GM18508 (cell line): ENCODE data around the gene KCNIP2.
A peak's percentile ranks its signal among the peaks of the same experiment; 100 is the strongest.
"Not testable (repeated sequence)": the region's sequence is repeated elsewhere in the genome, so short reads cannot be mapped to it uniquely, and the experiment has no call there.

Experiments used
- ATAC-seq: cut with Tn5 transposase; IDR thresholded peaks from one replicate; pipeline ENCODE4 v1.9.1; 2021; ENCODE audit warnings: moderate number of reproducible peaks; ENCODE audit not compliant: insufficient read depth, unreplicated experiment

The KCNIP2 gene

DNA sequence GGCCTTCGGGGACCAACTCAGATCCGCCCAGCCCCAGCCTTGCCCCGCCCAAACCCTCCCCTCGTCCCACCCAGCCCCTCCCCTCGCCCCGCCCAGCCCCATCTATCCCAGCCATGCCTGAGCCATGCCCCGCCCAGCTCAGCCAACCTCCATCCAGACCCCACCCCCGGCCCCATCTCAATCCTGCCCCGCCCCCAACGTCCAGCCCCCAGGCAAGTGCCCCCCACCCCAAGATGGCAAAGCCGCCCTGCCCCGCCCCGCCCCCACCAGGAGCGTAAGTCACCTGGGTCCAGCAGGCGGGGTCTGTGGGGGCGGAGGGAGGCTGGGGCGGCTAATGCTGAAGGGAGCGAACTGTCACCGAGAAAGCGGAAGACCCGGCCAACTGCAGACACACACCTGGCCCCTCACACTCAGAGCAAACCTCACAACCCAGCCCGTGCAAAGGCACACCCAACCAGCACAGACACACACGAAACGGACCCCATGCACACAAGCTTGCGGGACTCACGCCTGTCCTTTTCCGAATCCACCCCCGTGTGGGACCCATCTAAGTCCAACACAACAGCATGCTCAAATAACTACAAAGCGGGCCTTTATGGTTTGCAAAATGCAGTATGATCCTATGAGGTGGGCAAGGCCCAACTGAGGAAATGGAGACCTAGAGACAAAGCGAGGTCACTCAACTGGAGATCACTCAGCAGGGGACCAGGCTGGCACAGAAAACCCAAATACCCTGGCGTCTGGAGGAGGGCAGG lies 13.9 kb downstream of the KCNIP2 start:
- ATAC-seq, result no peak

DNA sequence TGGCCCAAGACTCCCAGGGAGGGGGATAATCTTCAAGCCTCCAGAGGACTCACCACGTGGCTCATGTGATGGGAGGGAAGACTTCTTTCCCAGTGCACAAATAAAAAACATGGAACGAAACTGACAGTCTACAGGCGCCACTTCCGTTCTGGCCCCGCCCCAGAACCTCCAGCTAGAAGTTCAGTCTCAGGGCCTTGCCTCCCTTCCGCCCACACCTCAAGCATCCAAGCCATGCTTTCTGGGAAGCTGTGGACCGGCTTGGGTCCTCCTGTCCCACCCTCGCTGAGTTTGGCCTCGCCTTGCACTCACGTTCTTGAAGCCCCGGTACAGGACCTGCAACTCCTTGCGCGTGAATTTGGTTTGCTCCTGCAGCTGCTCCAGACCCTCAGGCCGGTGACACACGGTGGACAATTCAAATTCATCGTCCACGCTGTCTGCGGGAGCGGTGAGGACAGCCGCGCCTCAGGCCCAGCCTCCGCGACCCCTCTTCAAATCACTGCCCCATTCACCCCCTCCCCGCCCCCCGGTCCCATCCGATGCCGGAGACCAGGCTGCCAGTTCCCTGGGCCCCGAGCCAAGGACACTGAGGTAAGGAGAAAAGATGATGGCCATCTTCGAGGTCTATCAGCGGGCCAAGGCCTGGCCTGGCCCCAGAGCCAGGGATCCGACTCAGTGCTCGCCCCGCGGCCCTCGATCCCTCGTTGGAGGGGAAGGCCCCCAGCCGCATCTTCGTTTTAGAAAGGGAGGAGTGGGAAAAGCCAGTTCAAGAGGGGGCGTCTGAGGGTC lies 14.6 kb downstream of the KCNIP2 start:
- ATAC-seq, result no peak

DNA sequence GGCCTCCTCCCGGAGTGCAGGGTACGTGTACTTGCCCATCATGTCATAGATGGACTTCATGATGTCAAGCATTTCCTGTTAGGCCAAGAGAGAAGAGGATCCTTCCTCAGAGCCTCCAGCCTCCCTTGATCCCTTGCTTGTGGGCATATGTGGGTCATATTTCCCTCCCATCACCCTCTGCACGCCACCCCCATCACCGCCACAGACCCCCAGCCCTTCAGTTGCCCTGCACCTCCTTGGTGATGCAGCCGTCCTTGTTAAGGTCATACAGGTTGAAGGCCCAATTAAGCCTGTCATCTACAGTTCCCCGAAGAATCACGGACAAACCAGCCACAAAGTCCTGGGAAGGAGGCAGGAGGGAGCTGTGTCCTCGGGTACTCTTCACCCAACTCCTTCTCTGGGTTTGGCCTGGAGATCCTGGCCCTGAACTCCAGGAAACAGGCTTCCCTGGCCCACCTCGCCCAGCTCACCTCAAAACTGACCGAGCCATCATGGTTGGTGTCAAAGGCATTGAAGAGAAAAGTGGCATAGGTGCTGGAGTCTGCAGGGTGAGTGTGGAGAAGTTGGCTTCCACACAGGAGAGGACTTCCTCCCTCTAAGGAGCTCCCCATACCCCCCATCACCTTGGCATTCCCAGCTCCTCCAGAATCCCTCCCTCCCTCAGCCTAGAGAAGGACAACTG lies 15.5 kb downstream of the KCNIP2 start:
- ATAC-seq, result no peak

DNA sequence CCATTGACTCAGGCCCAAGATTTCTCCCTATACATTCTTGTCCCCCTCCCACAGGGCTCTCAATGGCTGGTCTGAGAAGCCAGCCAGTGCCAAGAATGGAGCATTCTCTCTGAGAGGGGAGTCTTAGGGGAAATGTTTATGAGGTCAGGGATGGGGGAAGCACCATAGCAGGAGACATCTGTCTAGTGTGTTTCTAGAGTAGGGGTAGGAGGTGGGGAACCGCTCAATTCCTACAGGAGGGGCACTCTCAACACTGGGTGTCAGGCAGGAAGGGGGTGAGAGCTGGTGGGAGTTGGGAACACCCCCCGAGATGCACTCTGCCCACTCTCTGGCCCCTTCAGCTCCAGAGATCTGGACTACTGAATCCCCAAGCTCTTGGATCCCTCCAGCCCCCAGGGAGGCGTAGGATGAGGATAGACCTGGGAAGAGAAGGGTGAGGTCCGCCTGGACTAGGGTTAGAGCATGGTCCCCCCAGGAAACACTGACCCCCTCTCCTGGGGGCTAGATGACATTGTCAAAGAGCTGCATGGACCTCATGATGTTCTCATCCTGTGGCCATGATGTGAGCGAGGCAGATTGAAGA lies 16.7 kb downstream of the KCNIP2 start:
- no peak for ATAC-seq

DNA sequence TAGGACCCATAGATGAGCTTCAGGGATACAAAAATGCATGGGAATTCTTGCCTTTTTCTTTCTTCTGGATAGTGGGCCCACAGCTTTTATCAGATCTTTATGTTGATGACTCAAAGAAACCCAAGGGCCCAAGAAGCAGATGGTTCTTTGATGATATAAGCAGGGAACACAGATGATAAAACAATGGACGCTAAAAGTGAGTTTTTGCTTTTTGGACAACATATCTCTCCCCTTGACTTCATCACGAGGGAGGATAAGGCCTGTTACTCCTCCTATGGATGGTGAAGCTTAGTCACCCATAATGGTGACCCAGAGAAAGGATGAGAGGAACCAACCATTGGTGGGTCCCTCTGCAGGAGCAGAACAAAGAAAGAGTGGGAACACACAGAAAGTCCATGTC lies 18.9 kb downstream of the KCNIP2 start:
- ATAC-seq, result no peak

DNA sequence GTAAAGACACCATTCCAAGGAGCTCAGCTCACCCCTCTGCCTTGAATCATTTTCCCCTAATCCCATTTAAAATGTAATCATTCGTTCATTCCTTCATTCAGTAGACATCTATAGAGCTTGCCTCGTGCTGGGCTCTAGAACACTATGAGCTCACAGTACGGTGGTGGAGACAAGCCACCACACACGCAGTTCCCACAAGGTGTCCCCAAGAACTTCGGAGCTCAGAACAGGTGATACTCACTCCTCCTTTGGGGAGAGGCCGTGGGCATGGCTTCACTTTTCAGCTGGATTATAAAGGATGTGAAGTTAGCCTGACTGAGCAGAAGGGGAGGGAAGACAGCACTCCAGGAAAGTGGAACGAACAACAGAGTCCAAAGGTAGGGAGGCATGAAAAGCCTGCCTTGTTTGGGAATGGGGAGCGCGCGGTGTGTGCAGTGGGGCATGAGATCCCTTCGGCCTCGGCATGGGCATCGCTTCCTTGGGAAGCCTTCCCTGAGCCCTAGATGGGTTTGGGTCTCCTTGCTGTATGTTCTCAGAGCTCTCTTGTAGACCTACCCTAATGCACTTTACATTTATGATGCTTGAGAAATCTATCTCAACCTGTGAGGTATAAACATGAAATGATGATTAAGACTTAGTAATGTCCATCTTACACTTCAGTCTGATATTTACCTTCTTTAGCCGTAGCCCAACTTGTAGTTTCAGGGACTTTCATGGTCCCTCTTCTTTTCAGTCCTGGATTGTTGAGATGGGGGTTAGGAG lies 24.5 kb downstream of the KCNIP2 start:
- ATAC-seq, result peak; percentile 2

DNA sequence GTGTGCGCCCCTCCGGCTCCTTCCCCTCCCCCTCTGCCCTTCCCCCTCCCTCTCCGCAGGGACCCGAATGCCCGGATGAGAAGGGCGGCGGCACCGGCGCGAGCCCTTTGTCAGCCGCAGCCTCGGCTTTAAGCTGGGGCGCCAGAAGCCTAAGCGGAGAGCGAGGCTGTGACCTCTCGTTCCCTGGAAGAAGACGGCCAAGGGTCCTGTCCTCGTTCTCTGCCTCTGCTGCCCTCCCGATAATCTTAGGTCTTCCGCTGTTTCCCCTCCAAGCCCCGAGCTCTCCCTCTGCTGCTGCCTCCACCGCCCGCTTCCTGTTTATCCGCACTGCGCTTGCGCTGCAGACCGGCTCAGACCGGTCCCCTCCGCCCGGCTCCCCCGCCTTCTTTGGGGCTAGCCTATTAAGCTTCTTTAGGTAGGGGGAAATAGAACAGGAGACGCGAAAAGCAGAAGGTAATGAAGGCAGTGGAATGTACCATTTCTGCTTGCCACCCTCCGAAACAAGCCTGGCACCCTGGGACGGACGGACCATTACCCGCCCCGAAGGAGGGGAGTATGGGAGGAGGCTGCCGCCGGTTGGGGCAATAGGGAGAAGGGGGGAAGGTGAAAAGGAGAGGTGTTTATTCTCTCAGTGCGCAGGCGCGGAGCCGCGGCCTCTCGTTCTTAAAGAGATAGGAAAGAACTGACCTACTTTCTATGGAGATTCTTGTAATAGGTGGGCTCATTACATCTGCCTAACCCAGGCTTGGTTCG lies 25.3 kb downstream of the KCNIP2 start, which contains the start of gene OGA:
Gene OGA, minus strand, starts transcription at position 326 of the 753 bp plus-strand sequence. CDS start 422 bp downstream, outside the sequence.
- ATAC-seq, result peak; percentile 76

DNA sequence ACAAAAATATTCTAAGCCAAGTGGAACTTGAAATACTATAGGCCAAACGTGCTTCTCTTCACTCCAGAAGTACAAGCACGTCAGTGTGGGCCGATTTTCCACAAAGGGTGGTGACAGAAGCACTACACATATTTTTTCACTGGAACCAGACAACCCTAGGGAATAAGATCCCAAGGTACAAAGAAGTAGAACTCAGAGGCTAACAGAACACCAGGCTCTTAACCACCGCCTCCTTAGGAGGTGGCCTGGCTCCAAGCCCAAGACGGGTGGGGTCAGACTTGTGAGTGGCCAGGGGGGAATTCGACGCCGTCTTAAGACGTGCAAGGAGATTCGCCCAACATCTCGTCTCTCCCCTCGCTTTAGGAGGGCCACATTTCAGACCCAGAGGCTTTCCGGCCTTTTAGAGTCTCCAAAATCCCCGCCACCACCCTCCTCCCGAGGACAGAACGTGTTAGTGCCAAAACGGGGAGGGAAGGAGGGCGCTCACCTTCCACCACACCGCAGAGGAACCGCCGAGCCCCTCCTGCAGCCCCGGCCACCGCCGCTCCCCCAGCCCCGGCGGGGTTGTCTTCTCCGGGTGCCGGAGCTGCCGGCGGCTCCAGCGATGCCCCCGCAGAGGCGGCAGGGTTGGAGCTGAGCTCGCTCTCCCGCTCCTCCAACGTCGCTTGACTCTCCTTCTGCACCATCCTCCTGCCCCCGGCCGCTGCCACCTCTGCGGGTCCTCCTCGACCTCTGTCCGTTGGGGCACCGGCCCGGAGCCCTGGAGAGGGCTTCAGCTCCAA lies 26.1 kb downstream of the KCNIP2 start:
- no peak for ATAC-seq

DNA sequence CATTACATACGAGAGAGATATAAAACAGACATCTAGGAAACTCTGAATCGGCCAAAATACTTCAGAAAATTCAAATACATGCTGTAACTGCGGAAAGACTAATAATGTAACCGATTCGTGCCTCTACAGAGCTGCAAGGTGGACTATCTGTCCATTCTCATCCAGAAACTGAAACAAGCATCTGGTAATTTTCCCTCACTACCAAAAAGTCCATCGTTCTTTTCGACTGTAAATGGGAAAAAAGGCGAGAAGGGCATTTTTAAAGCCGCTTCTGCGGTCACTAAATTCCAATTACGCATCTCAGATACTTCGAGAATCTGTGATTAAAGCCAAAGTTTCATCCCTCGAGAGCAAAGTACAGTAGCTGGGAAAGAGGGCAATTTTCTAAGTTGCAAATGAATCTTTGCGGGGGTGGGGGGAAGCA lies 26.7 kb downstream of the KCNIP2 start:
- no peak for ATAC-seq

DNA sequence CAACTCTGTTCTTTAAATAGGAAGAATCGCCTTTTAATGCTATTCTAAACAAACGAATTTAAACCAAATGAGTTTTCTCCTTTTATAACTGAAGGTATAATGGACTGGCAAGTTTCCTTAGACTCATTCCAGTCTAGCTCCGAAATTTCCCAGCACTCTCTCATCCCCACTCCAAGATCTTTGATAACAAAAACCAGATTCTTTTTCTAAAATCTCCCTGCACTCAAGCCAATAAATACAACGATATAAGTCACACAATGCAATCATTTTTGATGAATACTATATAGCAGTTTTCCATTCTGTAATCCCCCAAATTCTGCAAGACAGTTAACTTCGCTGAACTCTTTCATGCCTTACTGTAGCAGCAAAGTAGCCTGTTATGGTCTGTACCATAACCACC lies 27.2 kb downstream of the KCNIP2 start:
- no peak for ATAC-seq

DNA sequence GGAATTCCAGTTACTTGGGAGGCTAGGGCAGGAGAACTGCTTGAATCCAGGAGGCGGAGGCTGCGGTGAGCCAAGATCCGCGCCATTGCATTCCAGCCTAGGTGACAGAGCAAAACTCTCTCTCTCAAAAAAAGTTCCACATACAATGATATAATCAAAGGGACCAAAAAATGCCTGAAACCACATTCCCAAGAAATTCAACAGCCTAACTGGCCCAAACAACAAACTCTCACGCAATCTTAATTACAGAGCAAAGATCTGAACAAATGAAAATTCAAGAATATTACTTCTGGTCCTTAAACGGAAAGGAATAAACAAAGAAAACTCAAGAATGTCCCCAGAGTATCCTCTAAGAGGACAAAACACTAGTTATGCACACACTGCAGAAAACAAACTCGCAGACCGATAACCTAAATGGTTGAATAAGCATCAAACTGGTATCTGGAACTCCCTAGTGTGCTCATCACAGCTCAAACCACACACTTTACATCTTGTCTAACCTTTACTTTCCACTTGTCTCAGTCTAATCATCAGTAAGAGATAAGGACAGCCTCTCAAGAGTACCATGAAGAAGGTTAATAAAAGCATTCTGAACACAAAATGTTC lies 29.0 kb downstream of the KCNIP2 start:
- no peak for ATAC-seq

DNA sequence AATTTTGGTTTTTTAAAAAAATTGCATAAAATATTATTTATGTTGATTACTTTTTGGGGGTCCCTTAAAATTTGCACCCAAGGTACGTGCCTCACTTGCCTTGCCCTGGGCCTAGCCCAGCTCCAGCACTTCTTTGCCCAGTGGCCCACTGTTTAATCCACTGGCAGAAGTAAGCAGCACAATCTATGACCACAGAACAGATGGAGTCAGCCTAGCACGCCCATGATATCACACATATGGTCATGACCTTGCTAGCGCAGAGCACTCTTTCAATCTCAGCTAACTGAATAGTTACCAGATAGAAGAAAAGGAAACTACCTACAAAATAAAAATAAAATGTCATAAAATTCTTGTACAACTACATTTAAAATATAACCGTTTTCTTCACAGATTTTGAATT lies 31.0 kb downstream of the KCNIP2 start:
- no peak for ATAC-seq

DNA sequence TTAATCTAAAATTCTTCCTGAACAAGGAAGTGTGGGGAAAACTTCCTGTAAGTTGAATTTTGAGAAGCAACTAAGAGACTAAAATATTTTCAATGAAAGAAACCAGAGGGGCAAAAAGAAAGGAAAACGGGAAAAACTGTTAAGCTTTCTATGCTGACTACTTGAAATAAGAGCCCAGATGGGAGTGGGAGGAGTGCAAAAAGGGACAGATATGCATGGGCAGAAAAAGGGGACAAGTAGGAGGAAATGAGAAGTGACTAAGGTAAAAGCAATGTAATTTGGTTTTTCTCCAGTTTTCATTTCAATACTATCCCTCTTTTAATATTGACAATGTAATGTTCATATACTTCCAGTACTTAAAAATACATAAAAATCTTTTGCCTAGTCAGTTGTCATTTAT lies 36.4 kb downstream of the KCNIP2 start:
- no peak for ATAC-seq

DNA sequence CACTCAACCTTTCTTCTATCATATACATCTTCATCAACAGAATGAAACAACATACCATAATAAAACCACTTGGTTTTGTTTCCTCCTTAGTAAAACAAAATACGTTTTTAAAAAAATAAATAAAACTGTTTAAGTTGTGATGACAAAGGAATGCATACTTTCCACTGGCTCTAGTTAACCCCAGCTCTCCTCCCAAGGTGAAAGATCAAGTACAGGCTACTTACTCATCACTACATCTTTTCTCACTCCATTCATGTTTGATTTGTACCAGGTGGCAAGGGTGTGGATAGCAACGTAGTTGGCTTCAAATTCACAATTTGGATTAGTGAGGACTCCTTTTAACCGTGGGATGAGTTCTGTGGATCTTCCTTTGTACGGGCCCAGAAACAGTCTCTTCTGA lies 40.1 kb downstream of the KCNIP2 start:
- ATAC-seq, result no peak

DNA sequence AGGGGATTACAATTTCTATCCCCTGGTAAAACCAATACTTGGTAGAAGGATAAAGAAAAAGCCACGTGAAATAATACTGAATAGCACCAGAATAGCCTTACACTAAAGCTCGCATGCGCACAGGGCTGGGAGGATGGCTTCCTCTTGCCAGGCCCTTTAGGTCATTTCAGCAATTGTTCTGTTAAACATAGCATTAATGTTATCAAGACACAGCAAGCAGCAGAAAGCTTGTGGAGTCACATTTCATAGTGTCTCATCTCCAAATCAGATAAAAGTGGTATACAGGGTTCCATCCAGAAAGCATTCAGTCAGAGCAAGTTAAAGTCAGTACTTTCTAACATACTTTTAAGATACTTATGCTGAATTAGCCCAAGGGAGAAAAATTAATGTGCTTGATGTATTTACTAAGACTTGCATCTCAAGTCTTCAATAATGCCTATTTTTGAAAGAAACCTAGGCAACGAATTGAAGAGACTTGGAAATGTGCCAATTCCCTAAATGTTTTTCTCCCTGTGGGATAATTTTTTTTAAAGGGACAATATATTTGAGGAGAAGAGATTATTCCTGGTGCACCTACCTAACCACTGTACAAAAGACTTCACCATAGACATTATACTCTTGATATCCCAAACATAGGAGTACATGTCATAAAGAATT lies 46.1 kb downstream of the KCNIP2 start:
- no peak for ATAC-seq

DNA sequence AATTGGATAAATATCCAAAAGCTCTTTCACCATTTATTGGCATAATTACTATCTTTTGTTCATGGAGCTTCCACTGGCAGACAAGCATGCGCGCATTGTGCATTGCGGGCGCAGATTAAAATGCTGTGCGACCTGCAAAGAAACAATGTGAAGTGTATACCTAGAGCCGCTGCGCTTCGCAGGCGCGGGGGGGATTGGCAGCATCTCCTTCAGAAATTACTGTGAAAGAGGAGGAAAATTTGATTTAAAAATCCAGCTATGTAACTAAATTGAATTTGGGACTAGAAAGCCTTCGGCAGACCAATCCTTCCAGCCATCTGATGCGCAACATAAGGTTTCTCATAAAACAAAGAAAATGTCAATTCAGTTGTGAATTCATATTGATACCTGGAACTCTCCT lies 50.1 kb downstream of the KCNIP2 start:
- ATAC-seq, result no peak

DNA sequence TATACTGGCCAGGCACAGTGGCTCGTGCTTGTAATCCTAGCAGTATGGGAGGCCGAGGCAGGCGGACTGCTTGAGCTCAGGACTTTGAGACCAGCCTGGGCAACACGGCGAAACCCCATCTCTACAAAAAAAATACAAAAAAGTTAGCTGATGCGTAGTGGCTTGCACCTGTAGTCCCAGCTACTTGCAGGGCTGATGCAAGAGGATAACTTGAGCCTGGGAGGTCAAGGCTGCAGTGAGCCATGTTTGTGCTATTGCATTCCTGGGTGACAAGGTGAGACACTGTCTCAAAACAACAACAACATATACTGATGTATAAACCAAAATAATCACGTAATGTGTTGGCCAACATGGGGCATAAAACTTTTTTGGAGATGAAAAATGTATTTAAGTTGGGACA lies 53.9 kb downstream of the KCNIP2 start:
- no peak for ATAC-seq

DNA sequence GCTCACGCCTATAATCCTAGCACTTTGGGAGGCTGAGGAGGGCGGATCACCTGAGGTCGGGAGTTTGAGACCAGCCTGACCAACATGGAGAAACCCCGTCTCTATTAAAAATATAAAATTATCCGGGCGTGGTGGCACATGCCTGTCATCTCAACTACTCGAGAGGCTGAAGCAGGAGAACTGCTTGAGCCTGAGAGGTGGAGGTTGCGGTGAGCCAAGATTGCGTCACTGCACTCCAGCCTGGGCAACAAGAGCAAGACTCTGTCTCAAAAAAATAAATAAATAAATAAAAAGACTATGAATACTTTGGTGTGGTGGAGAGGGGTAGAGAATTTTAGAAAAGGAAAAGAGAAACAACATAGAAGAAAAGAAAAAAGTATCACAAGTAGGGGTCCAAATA lies 54.4 kb downstream of the KCNIP2 start:
- ATAC-seq, result not testable (repeated sequence)
